GM18858 (cell line): ENCODE data around the gene SLCO2A1.

Source experiments
- ATAC-seq: cut with Tn5 transposase; IDR thresholded peaks from one replicate; pipeline ENCODE4 v1.9.1; 2021; ENCODE audit not compliant: unreplicated experiment

The SLCO2A1 gene

GRCh38 chr3:133887803-133888703, 141.7 kb downstream of the SLCO2A1 start:
- ATAC-seq: no peak

GRCh38 chr3:133887074-133887802, 142.5 kb downstream of the SLCO2A1 start:
- no peak for ATAC-seq

- no peak for ATAC-seq
Measured at GRCh38 chr3:133886031-133886722, 143.5 kb downstream of the SLCO2A1 start.

- ATAC-seq: no peak
Measured at GRCh38 chr3:133884887-133885711, 144.6 kb downstream of the SLCO2A1 start.

GRCh38 chr3:133884054-133884886, 145.5 kb downstream of the SLCO2A1 start:
- no peak for ATAC-seq

GRCh38 chr3:133883641-133884040, 146.1 kb downstream of the SLCO2A1 start:
- ATAC-seq: no peak

- ATAC-seq: no peak
Measured at GRCh38 chr3:133882986-133883586, 146.6 kb downstream of the SLCO2A1 start.

- ATAC-seq: no peak
Measured at GRCh38 chr3:133881939-133882825, 147.5 kb downstream of the SLCO2A1 start.

GRCh38 chr3:133881492-133881891, 148.2 kb downstream of the SLCO2A1 start:
- ATAC-seq: no peak

GRCh38 chr3:133880886-133881455, 148.8 kb downstream of the SLCO2A1 start:
- no peak for ATAC-seq

GRCh38 chr3:133880287-133880686, 149.4 kb downstream of the SLCO2A1 start:
- ATAC-seq: no peak

- ATAC-seq: no peak
Measured at GRCh38 chr3:133878518-133878917, 151.2 kb downstream of the SLCO2A1 start.
